ENCODE data around the gene HPCAL1.
"Not testable (repeated sequence)": the region's sequence is repeated elsewhere in the genome, so short reads cannot be mapped to it uniquely, and the experiment has no call there.

HPCAL1 gene

DNA sequence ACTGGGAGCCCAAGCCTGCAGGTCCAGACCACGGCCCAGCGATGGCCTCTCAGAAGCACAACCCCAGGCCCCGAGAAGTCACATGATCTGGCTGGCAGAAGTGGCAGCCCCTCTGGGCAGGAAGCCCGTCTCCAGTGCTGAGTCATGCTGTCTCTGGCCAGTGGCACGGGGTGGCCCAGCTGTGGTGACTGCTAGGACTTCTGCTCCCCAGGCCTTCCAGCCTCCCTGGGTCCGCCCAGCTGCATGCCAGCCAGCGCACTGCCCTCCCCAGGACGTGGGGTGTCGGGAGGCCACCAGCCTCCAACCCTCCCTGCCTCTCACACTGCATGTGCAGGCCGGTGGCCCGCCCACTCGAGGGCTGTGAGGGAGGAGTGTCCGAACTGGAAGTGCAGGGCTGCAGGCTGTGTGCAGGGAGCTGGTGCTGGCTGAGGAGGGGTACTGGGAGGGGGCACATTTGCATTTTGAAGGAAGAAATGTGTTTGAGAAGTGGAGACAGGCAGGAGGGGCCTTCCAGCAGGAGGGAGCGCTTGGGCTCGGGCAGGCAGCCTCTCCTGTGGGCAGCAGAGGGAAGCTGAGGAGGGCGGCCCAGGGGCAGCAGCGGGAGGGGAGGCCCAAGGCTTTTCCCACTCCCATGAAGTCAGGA lies 17.0 kb upstream of the HPCAL1 start:
- DNase-seq, result peak; percentile 69

DNA sequence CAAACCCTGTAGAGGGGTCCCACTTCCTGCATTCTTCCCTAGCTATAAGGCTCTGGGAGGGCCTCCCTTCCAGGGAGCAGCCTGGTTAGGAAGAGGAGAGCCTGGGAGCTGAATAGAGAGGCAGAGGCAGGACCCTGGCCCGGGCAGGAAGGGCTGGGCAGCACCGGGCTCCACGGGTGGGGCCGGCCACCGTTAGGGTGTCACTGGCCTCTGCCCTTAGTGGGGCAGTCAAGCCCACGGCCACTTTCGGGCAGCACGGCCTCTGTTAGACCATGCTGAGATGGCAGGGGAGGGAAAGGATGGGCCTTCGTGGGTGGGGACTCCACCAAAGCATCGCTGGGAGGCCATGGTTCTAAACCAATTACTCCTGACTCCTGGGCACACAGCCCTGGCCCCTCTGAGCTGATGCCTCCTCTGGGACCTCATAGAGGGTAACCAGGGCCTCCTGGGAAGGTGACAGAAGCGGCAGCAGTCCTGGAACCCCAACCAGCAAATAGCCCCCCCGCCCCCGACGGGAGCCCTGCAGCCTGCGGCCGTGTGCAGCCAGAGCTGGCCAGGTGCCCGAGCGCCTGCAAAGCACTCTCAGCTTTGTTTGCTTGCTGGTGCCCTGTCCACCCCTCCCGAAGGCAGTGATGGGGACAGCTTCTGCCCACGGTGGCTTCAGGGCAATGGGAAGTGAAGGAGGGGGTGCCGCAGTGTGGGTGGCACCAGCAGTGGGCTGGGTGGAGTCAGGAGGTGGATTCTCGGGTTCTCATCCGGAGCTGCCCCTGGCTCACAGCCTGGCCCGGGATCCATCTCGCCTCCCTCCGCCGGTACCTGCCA lies 16.3 kb upstream of the HPCAL1 start:
- DNase-seq, result peak; percentile 75

DNA sequence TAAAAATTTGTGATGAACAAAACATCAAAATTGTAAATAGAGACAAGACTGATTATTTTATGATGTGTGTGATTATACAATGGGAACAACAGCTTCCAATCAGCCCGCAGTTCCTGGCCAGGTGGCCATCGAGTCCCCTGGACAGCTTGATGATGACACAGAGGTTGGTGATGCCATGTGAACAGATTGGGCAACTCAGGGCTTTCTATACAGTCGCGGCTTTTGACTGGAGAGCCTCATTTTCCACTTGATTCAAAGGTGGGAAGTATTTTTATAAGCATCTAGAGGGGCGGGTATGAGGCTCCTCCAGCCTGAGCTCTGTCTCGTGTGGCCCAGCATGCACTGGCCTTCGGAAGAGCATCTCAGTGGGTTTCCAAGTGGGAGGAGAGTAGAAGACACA lies 14.9 kb upstream of the HPCAL1 start:
- DNase-seq, result no peak

DNA sequence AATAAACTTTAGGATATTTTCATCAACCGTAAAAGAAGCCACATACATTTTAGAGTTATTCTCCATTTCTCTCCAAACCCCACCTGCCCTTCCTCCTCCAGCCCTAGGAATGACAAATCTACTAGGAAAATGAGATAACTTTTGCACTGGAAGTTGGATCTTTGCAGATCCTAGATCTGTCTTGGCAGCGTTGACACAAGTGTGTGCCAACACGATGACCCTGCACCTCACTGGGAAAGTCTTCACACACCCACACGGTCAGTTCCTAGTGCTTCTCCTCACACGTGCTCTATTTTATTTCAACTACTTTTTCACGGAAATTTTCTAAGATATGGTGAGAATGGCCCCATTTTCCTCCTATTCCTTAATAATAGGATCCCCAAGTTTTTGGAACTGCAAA lies 14.1 kb upstream of the HPCAL1 start:
- no peak for DNase-seq

DNA sequence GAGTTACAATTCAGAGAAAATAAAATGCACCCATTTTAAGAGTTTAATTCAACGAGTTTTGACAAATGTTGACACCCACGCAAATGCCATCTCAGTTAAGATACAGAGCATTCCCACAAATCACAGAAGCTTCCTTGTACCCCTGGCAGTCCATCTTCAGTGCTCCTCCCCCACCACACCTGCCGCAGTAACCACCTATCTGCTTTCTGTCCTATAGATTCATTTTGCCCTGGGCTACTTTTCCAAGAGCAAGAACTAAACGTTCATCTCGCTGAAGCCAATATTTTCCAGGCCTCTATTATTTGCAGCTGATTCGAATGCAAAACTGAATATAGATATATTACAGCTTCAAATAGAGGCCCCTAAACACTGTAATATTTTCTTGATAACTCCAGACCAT lies 13.4 kb upstream of the HPCAL1 start:
- no peak for DNase-seq

DNA sequence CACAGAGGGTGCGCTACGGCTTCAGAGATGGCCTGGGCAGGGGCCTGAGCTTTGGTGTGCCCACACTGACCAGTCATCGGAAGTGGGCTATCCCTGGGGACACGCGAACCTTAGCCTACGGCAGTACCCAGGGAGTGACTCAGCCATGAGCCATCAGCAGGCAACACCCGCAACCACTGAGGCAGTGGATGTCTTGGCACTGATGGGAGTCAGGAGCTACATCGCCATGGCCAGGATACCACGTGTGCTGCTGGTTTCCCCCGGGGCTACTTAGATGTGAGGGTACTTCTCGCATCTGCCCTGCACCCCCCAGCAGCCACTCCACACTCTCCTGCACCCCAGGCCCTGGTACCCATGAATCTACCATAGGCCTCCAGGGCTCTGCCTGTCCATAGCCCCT lies 12.8 kb upstream of the HPCAL1 start:
- no peak for DNase-seq

DNA sequence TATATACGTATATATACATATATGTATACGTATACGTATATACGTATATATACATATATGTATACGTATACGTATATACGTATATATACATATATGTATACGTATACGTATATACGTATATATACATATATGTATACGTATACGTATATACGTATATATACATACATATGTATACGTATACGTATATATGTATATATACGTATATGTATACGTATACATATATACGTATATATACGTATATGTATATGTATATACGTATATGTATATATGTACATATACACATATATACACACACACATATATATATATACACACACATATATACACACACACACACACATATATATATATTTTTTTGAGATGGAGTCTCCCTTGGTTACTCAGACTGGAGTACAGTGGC lies 11.3 kb upstream of the HPCAL1 start:
- not testable (repeated sequence) for DNase-seq

DNA sequence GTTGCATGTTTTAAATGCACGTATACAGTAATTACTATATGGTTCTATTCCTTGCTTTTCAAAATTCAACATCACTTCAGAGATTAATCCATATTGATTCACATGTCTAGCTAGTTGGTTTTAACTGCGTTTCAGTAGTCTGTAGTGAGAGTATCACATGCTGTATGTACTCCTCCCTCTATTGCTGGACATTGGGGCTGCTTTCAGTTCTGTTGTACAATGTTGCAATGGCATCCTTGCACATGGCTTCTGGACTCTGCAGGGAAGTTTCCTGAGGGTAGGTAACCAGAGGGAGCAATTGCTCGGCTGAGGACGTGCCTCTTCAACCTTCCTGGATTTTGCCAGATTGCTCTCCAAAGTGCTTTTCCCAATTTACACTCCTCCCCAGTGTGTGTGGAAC lies 10.7 kb upstream of the HPCAL1 start:
- no peak for DNase-seq

DNA sequence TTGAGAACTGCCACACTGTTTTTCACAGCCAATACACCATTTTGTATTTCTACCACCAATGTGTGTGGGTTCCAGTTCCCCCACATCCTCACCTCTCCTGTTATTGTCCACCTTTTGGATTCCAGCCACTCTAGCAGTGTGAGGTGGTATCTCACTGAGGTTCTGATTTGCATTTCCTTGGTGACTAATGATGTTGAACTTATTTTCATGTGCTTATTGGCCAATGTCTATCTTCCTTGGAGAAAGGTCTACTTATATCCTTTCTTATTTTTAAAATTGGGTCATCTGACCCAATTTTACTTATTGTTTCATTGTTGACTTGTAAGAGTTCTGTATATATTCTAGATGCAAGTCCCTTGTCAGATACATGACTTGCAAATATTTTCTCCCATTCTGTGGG lies 9.1 kb upstream of the HPCAL1 start:
- no peak for DNase-seq

DNA sequence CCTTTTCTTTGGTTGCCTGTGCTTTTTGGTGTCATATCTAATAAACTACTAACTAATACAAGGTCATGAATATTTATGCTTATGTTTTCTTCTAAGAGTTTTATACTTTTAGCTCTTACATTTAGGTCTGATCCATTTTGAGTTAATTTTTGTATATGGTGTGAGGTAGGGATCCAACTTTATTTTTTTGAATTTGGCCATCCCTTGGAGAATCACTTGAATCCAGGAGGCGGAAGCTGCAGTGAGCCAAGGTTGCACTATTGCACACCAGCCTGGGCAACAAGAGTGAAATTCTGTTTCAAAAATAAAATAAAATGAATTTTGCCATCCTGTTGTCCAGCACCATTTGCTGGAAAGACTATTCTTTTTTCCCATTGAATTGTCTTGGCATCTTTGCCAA lies 8.6 kb upstream of the HPCAL1 start:
- DNase-seq, result no peak

DNA sequence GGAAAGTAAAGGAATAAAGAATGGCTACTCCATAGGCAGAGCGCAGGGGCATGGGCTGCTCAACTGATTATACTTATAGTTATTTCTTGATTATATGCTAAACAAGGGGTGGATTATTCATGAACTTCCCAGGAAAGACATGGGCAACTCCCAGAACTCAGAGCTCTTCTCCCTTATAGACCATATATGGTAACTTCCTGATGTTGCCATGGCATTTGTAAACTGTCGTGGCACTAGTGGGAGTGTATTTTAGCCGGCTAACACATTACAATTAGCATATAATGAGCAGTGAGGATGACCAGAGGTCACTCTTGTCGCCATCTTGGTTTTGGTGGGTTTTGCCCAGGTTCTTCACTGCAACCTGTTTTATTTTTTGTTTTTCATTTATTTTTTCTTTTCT lies 7.1 kb upstream of the HPCAL1 start:
- not testable (repeated sequence) for DNase-seq

DNA sequence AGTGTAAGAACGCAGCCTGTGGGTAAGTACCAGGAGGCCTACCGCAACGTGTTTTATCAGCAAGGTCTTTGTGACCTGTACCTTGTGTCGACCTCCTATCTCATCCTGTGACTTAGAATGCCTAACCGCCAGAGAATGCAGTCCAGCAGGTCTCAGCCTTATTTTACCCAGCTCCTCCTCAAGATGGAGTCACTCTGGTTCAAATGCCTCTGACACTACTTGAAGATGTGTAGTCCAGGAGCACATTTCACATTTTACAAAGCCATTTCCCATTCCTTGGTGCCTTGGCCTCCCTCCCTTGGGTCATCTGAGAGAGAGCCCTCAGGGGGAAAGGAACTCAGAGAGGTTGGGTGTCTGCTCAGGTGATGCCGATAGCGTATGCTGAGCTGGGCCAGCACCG lies 6.6 kb upstream of the HPCAL1 start:
- DNase-seq, result no peak

DNA sequence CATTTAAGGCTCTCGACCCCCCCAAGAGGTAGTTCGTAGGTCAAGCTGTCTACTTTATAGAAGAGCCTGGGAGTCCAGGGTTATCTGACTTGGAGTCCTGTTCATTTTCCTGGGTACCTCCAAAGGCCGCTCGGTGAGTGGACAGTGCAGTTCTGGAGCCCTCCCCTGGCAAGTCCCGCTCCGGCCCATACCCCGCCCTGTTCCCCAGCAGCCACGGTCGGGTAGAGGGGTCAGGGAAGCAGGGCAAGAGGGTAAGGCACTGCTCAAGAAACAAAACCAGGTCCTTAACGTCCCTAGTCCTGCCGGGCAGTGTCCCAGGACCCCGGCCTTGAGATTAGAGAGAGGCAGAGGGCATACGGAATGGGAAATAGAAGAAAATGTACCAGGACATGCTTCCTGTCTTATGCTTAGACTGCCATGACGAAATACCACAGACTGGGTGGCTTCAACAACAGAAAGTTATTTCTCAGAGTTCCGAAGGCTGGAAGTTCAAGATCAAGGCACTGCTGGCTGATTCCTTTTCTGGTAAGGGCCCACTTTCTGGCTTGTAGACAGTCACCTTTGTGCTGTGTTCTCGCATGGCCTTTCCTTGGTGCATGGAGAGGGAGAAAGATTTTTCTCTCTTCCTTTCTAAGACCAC lies 5.4 kb upstream of the HPCAL1 start:
- DNase-seq, result no peak

DNA sequence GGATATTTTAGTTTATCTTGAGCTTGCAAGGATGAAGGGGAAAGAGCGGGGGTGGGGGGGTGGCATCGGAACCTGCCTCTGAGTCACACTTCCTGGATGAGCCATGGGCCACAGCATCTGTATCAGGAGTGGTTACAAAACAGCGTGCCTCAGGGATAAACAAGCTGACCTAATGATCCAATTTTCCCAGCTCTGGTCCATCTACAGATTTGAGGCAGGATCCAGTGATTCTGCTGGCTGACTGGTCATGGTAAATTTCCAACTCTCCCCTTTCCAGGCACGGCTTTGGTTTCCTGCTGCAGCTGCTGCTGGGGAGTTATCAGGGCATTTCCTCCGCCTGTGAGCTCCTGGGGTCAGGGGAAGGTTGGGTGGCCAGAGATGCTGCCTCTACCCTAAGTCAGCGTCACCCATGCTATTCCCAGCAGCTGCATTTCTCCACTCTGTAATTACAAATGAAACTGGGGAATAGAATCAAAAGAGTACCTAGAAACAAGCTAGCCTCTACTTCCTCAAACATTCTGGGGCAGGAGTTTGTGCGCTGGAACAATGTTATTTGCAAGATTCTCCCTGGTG lies 4.7 kb upstream of the HPCAL1 start:
- DNase-seq, result no peak

DNA sequence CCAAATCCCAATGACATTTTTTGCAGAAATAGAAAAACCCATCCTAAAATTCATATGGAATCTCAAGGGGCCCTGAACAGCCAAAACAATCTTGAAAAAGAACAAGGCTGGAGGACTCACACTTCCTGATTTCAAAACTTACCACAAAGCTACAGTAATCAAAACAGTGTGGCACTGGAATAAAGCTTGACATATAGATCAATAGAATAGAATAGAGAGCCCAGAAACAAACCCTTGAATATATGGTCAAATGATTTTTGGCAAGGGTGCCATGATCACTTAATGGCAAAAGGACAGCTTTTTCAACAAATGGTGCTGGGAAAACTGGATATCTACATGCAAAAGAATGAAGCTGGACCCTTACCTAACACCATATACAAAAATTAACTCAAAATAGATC lies 3.9 kb upstream of the HPCAL1 start:
- not testable (repeated sequence) for DNase-seq

DNA sequence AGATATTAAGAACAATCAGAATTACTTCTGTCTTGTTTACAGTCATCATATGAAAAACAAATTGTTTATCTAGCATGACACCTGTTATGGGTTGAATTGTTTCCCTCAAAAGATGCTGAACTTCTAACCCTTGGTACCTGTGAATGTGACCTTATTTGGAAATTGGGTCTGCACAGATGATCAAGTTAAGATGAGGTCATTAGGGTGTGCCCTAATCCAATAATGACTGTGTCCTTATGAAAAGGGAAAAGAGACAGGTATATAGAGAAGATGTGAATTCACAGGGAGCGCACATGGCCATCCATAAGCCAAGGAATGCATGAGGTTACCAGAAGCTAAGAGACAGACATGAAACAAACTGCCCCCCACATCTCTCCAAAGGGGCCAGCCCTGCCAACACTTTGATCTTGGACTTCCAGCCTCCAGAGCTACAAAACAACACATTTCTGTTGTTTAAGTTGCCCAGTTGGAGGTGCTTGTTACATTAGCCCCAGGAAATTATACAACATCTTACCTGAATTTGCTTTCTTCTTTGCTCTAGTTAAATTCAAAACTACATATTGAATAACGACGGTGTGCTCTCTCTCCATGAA lies 2.3 kb upstream of the HPCAL1 start:
- DNase-seq, result no peak

DNA sequence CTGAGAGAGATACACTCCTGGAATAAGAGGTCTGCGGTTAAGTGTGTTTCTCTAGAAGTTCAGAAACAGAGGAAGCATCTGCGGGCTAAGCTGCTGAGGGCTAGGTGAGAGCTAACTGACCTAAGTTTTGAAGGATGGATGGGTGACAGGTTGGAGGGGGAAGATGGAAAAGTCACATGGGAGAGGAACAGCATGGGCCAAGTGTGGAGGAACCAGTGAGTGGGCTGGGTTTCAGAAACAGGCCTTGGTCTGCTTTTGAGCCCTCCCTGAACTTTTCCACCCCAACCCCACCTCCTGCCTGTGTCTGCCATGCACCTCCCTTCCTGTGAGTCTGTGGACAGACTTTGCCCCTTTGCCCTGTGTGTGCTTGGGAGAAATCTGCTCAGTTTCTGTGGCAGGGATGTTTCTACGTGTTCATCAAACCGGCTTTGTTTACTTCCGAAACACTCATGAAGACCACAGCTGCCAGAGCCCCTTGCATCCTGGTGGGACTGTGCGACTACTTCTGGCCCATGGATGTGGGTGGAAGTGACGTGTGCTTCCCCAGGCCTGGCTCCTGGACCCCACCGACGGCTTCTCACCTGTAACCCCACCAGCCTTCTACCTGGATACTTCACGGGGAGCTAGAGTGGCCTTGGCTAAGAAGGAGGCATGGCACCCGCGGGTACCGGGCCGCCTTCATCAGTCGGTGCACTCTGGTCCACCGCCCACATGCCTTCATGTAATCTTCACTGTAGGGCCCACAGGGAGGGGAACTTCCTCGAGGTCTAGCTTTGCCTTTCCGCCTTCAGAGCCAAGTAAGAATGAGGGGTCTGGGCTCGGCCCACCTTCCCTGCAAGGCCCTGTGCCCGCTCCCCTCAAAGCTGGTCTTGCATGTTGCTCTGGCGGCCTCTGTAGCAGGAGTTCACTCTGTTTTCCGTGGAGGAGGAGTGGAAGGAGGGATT lies 1.4 kb upstream of the HPCAL1 start:
- no peak for DNase-seq

DNA sequence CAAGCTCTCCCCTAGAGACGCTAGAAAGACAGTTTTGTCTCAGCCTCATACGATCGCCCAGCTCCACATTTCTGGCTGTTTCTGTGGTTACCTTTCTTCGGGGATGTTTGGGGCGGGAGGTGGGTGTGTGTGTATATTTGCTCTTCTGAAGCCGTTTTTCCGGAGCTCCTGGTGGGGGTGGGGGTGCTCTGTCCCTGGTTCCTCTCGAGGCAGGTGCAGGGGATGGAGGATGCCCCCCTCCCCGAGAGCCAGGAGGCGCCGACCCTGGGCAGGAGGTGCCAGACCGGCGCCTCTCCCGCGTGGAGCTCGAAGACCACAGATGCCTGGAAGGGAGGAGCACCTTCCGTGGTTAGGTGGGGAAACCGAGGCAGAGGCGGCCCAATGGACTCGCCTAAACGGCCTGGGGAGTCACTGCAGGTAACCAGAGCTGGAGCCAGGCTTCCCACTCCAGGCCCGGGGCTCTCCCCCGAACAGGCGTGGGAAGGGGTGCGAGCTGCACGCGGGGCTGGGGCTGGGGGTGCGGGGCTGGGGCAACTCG lies 694 bp upstream of the HPCAL1 start:
- DNase-seq, result no peak

DNA sequence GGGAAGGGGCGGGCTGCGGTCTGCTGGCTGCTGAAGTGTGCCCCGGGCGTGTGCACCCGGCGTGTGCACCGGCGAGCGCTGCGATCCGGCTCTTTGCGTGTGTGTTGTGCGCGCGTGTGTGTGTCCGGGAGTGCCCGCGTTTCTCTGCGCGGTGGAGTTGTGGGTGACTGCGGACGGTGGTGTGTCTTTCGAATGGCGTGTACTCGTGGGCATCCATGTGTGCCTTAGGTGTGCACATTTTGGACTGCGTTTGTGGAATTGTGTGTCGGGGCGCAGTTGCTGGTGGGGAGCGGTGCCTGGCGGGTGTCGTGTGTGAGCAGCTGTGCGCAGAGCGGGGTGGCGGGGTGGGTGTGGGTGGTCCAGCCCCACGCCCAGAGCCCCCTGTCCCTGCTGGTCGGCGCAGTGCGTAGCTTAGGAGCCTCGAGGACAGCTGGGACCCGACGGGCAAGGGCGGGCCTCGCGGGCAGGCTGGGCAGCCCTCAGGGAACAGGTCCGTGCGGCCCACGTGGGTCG lies 533 bp downstream of the HPCAL1 start:
- no peak for DNase-seq

DNA sequence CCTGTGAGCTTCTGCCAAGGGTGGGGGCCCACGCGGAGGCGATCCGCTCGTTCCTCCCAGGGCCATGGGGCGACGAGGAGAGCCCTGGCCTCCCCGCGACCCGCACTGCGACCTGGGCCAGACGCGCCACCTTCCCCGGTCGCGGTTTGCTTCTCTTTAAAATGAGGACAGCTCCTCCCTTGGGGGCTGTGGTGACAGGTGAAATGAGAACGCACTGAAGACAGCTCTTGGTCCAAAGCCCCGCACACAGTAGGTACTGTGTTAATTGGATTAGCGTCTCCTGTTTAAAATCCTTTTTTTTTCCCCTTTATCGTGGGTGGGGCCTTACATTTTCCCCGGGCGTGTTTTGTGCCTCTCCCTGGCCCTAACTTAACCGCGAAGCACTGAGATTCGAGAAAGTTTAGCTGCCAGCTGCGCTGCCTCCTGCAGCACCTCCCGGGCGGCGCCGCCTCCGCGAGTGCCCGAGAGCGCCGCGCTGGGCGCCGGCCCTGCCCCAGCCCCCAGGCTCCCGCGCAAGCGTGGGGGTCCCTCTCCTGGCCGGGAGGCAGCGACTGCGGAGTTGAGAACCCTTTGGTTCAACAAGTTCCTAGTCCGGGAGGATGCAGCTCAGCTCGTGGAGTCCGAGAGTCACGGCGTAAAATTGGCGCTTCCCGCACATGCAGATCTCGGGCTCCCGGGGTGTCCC lies 1.1 kb downstream of the HPCAL1 start:
- peak; percentile 56 for DNase-seq
